A673 (cell line): ENCODE data around the gene HDAC4. TPM values are rescaled to one million over a fixed set of nuclear protein-coding genes. Genes with fewer than 3 reads are reported as not detected.

Experiments used
- BruUV-seq: library from RNA; stranded (reverse); fragments of 400-500 nt; replicated peaks from 2 replicates; lab custom pipeline; 2021; lab: Mats Ljungman, UMichigan
- CTCF ChIA-PET: fragments of 300-600 bp; sonication (Branson Sonifier 250); formaldehyde crosslinking; loops from one replicate; lab custom pipeline; 2022; ENCODE audit warnings: antibody characterized with exemption; lab: Charles Lee
- POLR2A ChIA-PET: fragments of 300-600 bp; sonication (Branson Sonifier 250); formaldehyde crosslinking; loops from one replicate; lab custom pipeline; 2022; ENCODE audit warnings: antibody characterized with exemption; ENCODE audit not compliant: low non-redundant PET; lab: Charles Lee
- DNase-seq: peaks from one replicate; pipeline ENCODE4 v3.0.0-alpha.2; 2015; ENCODE audit warnings: low spot score
- H3K27ac ChIP-seq: fragments of 200-600 bp; sonication (generic); 2 replicates; pipeline ENCODE4 v1.5.1; 2016; ENCODE audit warnings: mixed run types, low read depth, mild to moderate bottlenecking, mixed read lengths, antibody characterized with exemption, low read length; ENCODE audit not compliant: poor library complexity, severe bottlenecking
- H3K27me3 ChIP-seq: fragments of 200-600 bp; sonication (generic); replicated peaks from 2 replicates; pipeline ENCODE4 v1.6.1; 2017; ENCODE audit warnings: mixed run types, low read depth, mild to moderate bottlenecking, mixed read lengths, antibody characterized with exemption, low read length; ENCODE audit not compliant: insufficient read depth, poor library complexity
- H3K36me3 ChIP-seq: fragments of 200-600 bp; sonication (generic); 2 replicates; pipeline ENCODE4 v1.6.1; 2016; ENCODE audit warnings: mixed run types, mild to moderate bottlenecking, mixed read lengths, antibody characterized with exemption, low read length; ENCODE audit not compliant: insufficient read depth, poor library complexity, severe bottlenecking
- H3K4me1 ChIP-seq: fragments of 200-600 bp; sonication (generic); 2 replicates; pipeline ENCODE4 v1.6.1; 2017; ENCODE audit warnings: mixed run types, mild to moderate bottlenecking, mixed read lengths, antibody characterized with exemption, low read length; ENCODE audit not compliant: insufficient read depth, poor library complexity, severe bottlenecking
- H3K4me3 ChIP-seq: fragments of 200-600 bp; sonication (generic); 2 replicates; pipeline ENCODE4 v1.5.1; 2016; ENCODE audit warnings: low read depth, mixed run types, mild to moderate bottlenecking, mixed read lengths, low read length; ENCODE audit not compliant: poor library complexity, severe bottlenecking
- H3K9me3 ChIP-seq: fragments of 200-600 bp; sonication (generic); 2 replicates; pipeline ENCODE4 v1.6.1; 2016; ENCODE audit warnings: mixed run types, low read depth, mild to moderate bottlenecking, mixed read lengths, antibody characterized with exemption, low read length; ENCODE audit not compliant: poor library complexity, severe bottlenecking
- EZH2 ChIP-seq: fragments of 200-600 bp; sonication (generic); IDR thresholded peaks from 2 replicates; pipeline ENCODE4 v1.6.1; 2017; ENCODE audit warnings: borderline replicate concordance, low read depth, mild to moderate bottlenecking, mixed read lengths, antibody characterized with exemption, low read length; ENCODE audit not compliant: poor library complexity, severe bottlenecking
- intact Hi-C: fragments of 100-400 bp; cut with micrococcal nuclease; formaldehyde crosslinking; loops from one replicate; pipeline ENCODE4 v1.10.0; 2022; ENCODE audit not compliant: unreplicated experiment
- total RNA-seq: library from RNA; stranded (reverse); gene quantifications from 2 replicates; pipeline ENCODE4 v1.2.3, GENCODE V29; 2021
- TF ChIP-seq, protein P1 (sequence below): fragments of 300-800, 200-600 bp; sonication (generic); conservative IDR thresholded peaks from 2 replicates; pipeline ENCODE4 v1.5.1; 2017; ENCODE audit warnings: low read depth, mild to moderate bottlenecking, antibody characterized with exemption, low read length, moderate library complexity, mixed read lengths

HDAC4 gene
- total RNA-seq, 1 experiment from 2014 or later = 40.0 TPM

DNA sequence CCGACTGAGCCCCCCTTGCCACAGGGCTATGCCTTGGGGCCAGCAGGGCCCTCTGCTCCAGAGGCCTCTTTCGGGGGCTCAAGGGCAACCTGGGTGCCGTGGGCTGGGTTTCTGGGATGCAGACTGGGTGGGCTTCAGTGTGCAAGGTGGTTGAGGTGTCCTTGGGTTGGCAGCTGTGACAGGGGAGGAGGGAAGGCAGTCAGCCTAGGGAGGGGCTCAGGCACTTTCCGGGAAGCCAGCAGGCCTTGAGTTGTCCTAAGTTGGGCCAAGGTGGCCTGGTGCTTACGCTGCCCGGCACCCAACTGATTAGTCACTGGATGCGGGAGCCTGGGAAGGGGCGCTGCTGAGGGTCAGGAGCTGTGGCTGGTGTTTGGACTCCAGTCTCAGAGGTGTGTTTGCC, 353.4 kb downstream of the HDAC4 start:
- CTCF ChIA-PET = no interaction called here
- no peak overlapping the region for H3K4me3 ChIP-seq
- H3K9me3 ChIP-seq = no peaks in the 10 kb centered on the region
- DNase-seq = no peak
- no peaks in the 10 kb centered on the region for H3K27me3 ChIP-seq
- no peak overlapping the region for H3K27ac ChIP-seq
- POLR2A ChIA-PET = no interaction called here
- intact Hi-C loops = no loop called here
- H3K36me3 ChIP-seq = no peaks in the 10 kb centered on the region
- H3K4me1 ChIP-seq = no peaks in the 10 kb centered on the region
- no TSS peak for BruUV-seq
- no peak for TF ChIP-seq EZH2
- TF ChIP-seq, protein P1, sequence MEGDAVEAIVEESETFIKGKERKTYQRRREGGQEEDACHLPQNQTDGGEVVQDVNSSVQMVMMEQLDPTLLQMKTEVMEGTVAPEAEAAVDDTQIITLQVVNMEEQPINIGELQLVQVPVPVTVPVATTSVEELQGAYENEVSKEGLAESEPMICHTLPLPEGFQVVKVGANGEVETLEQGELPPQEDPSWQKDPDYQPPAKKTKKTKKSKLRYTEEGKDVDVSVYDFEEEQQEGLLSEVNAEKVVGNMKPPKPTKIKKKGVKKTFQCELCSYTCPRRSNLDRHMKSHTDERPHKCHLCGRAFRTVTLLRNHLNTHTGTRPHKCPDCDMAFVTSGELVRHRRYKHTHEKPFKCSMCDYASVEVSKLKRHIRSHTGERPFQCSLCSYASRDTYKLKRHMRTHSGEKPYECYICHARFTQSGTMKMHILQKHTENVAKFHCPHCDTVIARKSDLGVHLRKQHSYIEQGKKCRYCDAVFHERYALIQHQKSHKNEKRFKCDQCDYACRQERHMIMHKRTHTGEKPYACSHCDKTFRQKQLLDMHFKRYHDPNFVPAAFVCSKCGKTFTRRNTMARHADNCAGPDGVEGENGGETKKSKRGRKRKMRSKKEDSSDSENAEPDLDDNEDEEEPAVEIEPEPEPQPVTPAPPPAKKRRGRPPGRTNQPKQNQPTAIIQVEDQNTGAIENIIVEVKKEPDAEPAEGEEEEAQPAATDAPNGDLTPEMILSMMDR = no peak

DNA sequence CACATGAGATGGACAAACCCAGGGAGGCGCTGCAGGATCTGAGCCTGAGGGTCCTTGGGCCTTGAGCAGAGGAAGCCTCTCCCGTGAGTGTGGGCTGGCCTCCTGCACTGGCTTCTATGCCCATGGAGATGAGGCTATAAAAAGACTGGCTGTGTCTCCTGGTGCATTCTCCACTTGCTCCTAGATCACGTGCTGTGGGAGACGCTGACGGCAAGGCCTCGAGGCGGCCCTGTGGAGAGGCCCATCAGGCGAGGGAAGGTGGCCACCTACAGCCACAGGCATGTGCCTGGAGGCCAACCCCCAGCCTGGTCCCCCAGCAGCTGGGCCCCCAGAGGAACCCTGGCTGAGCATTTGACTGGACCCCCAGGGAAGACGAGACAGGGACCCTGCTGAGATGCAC, 354.0 kb downstream of the HDAC4 start:
- ChIA-PET POLR2A (no interaction called here), CTCF (no interaction called here)
- intact Hi-C loops = no loop called here
- Histone ChIP-seq H3K27me3 (no peaks in the 10 kb centered on the region), H3K27ac (no peak overlapping the region), H3K4me1 (no peaks in the 10 kb centered on the region), H3K4me3 (no peak overlapping the region), H3K9me3 (no peaks in the 10 kb centered on the region), H3K36me3 (no peaks in the 10 kb centered on the region)
- DNase-seq = no peak
- TF ChIP-seq, protein P1 = no peak
- TF ChIP-seq EZH2 = no peak
- BruUV-seq = no TSS peak

DNA sequence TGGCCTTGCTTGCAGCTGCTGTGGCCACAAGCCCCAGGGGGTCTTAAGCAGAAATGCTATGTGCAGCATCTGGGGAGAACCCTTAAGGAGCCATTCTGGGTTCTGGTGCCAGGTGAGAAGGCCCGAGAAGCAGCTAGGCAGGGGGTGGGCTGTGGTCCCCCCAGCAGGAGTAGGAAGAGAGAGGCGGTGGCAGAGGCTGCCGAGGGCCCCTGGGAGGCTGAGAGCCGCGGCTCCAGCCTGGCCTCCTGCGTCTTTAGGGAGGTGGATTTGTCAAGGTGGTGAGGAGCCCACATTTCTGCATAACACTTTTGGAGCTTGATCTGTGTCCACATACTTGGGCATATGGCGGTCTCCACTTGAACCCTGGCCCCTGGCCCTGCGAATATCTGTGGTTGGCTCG, 356.5 kb downstream of the HDAC4 start:
- Histone ChIP-seq H3K27me3 (no peaks in the 10 kb centered on the region), H3K27ac (no peak overlapping the region), H3K9me3 (no peaks in the 10 kb centered on the region), H3K36me3 (no peaks in the 10 kb centered on the region), H3K4me1 (no peaks in the 10 kb centered on the region), H3K4me3 (no peak overlapping the region)
- CTCF ChIA-PET = no interaction called here
- no peak for DNase-seq
- no TSS peak for BruUV-seq
- intact Hi-C loops = no loop called here
- POLR2A ChIA-PET = no interaction called here
- TF ChIP-seq, protein P1 = no peak
- TF ChIP-seq EZH2 = no peak
